ENCODE results near the gene NPR2.

NPR2 gene

GRCh38 chr9:35763181-35763580, 28.2 kb upstream of the NPR2 start:
- no peak for DNase-seq (ENCODE audit: extremely low read depth in 1 of 2, low read depth in 1 of 2)

GRCh38 chr9:35763803-35764202, 27.6 kb upstream of the NPR2 start:
- no peak for DNase-seq (ENCODE audit: extremely low read depth in 1 of 2, low read depth in 1 of 2)

- DNase-seq (ENCODE audit: extremely low read depth in 1 of 2, low read depth in 1 of 2), result no peak
These were observed 24.4 kb upstream of the NPR2 start for GRCh38 chr9:35766997-35767396.

- no peak for DNase-seq (ENCODE audit: extremely low read depth in 1 of 2, low read depth in 1 of 2)
These were observed 23.9 kb upstream of the NPR2 start for GRCh38 chr9:35767458-35767857.

- no peak for DNase-seq (ENCODE audit: extremely low read depth in 1 of 2, low read depth in 1 of 2)
These were observed 21.6 kb upstream of the NPR2 start for GRCh38 chr9:35769763-35770162.

- no peak for DNase-seq (ENCODE audit: extremely low read depth in 1 of 2, low read depth in 1 of 2)
These were observed 20.3 kb upstream of the NPR2 start for GRCh38 chr9:35771075-35771433.

- DNase-seq (ENCODE audit: extremely low read depth in 1 of 2, low read depth in 1 of 2), result no peak
These were observed 19.9 kb upstream of the NPR2 start for GRCh38 chr9:35771534-35771933.

- DNase-seq (ENCODE audit: extremely low read depth in 1 of 2, low read depth in 1 of 2), result no peak
These were observed 19.4 kb upstream of the NPR2 start for GRCh38 chr9:35771943-35772342.

- no peak for DNase-seq (ENCODE audit: extremely low read depth in 1 of 2, low read depth in 1 of 2)
These were observed 16.3 kb upstream of the NPR2 start for GRCh38 chr9:35774907-35775635.

GRCh38 chr9:35776018-35776417, 15.4 kb upstream of the NPR2 start:
- no peak for DNase-seq (ENCODE audit: extremely low read depth in 1 of 2, low read depth in 1 of 2)

- DNase-seq (ENCODE audit: extremely low read depth in 1 of 2, low read depth in 1 of 2), result no peak
These were observed 12.9 kb upstream of the NPR2 start for GRCh38 chr9:35778496-35778895.

GRCh38 chr9:35781066-35781465, 10.3 kb upstream of the NPR2 start:
- no peak for DNase-seq (ENCODE audit: extremely low read depth in 1 of 2, low read depth in 1 of 2)

GRCh38 chr9:35783418-35783817, 8.0 kb upstream of the NPR2 start:
- DNase-seq (ENCODE audit: extremely low read depth in 1 of 2, low read depth in 1 of 2), result no peak

GRCh38 chr9:35789541-35789940, 1.9 kb upstream of the NPR2 start:
- DNase-seq (ENCODE audit: extremely low read depth in 1 of 2, low read depth in 1 of 2), result no peak

- no peak for DNase-seq (ENCODE audit: extremely low read depth in 1 of 2, low read depth in 1 of 2)
These were observed 1.4 kb upstream of the NPR2 start for GRCh38 chr9:35790025-35790384.

- DNase-seq (ENCODE audit: extremely low read depth in 1 of 2, low read depth in 1 of 2), result peak; percentile 18 to 24
These were observed 750 bp upstream of the NPR2 start for GRCh38 chr9:35790385-35791296.

- no peak for DNase-seq (ENCODE audit: extremely low read depth in 1 of 2, low read depth in 1 of 2)
These were observed 828 bp downstream of the NPR2 start for GRCh38 chr9:35792024-35792813.

- no peak for DNase-seq (ENCODE audit: extremely low read depth in 1 of 2, low read depth in 1 of 2)
These were observed 1.4 kb downstream of the NPR2 start for GRCh38 chr9:35792826-35793225.

GRCh38 chr9:35793461-35793860, 2.1 kb downstream of the NPR2 start:
- DNase-seq (ENCODE audit: extremely low read depth in 1 of 2, low read depth in 1 of 2), result no peak

GRCh38 chr9:35795695-35796094, 4.3 kb downstream of the NPR2 start:
- DNase-seq (ENCODE audit: extremely low read depth in 1 of 2, low read depth in 1 of 2), result no peak

GRCh38 chr9:35797311-35798109, 6.1 kb downstream of the NPR2 start:
- no peak for DNase-seq (ENCODE audit: extremely low read depth in 1 of 2, low read depth in 1 of 2)

Measured in activated CD8-positive, alpha-beta memory T cell treated with anti-CD3 and anti-CD28 coated beads for 1 hour (primary cell).